HG03378 (cell line): ENCODE results near the gene ZNF217.
A peak's percentile ranks its signal among the peaks of the same experiment; 100 is the strongest.
"Not testable (repeated sequence)": the region's sequence is repeated elsewhere in the genome, so short reads cannot be mapped to it uniquely, and the experiment has no call there.

Experiments
- ATAC-seq: cut with Tn5 transposase; IDR thresholded peaks from one replicate; pipeline ENCODE4 v1.9.1; 2021; ENCODE audit warnings: mild to moderate bottlenecking, moderate library complexity; ENCODE audit not compliant: unreplicated experiment

Gene ZNF217

DNA sequence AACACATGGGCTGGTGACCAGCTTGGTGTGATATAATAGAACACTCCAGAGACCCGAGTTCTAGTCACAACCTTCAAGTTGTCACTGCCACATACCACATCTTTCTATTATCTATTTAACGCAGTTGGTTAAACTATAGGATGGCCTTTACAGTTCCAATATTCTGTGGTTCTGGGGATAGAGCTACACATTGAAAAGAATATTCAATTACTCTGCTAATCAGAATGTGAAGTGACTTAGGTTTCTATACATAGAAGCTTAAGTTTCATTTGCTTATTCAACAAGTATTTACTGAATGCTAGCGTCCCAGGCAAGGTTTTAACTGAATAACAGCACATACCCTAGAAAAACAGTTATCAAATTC is 9.1 kb downstream of the ZNF217 start:
- not testable (repeated sequence) for ATAC-seq

DNA sequence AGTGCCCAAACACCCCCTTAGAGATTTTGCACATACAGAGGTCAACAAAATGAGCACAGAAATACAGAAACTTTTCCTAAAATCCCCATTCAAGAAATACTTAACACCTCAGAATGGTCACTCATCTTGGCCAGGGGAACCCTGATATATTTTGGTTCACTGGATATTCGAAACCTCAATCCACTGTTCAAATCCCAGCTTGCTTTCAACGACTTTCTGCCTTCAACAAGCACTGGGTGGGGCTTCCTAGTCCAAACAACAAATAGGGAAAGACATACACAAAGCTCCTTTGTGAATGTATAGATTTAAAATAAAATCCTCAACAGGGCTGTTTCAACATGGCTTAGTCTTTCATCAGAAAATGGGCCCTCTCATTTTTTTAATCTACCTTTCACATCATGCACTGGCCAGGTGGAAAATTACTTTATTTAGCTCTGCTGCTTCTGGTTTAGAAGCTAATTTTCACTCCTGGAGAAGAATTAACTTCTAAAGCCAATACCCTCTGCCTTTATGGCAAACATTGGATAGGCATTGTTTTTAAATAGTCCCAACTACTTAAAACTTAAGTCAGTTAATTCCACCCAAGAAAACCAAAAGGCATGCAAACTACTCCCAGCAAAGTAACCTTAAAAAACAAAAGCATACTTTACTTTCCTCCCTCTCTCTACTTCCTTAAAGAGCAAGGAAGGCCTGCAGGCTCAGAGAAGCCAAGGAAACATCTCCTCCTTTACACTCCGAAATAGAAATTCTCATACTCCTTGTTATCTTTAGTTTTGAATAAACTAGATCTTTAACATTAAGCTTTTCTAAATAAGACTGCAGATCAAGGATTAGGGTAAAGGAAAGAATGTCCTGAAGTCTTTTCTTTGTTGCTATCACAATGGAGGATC is 9.7 kb downstream of the ZNF217 start:
- not testable (repeated sequence) for ATAC-seq

DNA sequence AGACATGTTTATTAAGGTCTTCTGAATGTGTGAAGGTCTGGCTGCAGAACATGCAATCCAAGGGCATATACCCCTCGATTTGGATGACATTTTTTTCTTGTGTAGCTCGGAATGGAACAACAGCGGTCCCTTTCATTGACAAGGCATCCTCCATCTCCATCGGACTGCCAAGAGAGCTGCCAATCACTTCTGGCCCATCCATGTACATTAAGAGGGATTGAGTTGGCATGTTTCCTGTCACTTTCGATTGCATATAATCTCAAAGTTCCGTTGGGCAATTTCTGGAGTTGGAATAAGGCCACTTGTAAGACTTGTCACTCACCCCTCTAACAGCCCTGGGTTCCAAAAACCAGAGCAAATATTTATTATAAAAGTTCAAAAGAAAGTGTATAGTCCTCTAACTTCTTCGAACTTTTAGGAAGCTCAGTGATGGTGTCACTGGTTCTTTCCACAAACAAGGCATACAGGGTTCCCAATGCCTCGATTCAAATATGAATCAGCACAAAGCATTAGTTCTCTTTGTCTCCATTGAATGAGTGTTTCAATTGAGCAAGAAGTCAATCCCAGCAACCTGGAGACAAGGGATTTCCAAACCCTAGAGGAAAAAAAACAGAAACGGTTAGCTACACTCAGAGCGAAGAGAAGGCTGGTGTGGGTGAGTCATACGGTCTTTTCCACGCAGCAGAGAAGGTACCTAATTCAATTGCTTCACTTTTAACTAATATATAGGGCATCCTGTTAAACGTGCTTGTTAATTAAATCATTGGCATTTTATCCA is 10.9 kb downstream of the ZNF217 start:
- no peak for ATAC-seq

DNA sequence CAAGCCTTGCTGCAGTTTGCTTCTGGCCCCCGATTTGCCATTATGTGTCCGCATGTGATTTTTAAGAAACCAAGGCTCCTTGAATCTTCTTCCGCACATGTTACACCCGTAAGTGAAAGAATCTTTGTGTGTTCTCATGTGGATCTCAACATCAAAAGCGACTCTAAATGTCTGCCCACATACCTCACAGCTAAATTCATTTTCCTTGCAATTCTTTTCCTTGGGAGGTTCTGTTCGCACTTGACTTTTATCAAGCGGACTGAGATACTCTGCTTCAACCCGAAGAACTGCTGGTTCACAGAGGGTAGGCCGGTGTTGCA is 11.4 kb downstream of the ZNF217 start:
- ATAC-seq: no peak

DNA sequence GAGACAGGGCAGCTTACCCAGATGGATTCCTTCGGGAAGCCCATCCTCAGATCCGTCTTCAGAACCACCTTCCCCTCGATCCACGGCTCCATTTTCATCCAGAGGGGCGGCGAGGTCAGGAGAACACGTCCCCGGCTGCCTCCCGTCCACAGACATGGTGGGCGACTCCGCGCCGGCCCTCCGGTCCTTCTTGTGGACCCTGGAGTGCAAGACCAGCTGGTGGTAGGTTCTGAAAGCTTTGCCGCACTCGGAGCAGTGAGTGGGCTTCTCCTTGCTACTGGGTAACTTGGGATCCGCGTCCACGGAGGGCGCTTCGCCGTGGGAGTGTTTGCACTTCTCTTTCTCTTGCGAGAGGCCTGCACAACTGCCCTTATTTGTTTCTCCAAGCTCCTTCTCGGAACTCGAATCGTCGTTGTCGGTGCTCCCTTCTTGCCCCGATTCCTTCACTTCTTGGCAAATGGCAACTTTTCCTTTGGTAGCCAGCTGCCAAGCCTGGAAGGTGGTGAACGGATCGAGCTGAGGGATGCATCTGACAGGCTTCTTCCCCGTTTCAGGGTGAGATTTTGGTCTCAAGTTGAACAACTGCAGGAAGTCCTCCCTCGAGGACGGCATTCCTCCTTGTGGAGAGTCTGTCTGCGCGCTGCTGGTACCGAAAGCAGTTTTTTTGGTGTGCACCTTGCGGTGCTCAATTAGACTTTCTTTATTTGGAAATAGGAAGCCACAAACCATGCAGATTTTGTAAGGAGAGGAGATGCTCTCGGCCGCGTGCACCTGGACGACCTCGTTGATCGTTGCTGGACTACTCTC is 12.0 kb downstream of the ZNF217 start:
- no peak for ATAC-seq

DNA sequence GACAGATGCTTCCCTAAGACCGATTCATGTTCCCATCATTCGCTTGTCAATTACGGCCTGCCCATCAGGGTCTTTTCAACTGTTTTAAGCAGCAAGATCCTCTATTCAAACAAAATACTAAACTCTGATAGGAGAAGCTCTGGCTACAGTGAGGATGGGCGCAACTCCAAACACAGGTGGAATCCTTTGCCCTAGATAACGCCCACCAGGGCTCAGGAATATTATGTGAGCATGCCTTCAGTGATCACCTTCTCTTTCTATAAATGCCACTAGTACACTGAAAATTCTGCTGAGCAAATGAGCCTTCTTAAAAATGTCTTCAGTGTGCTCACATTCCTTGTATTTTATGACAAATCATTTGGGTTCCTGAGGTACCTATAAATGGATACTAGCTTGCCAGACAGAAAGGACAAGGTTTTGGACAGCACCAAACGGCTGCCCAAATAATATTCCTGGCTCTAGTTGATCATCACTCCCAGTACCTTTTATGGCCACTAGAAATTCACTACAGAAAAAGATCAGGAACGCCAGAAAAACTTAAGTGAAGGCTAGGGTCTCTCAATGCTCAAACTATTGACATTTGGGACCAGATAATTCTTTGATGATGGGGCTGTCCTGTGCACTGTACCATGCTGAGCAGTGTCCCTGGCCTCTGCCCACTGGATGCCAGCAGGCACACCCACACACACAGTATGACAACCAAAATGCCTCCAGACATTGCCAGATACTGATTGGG is 13.1 kb downstream of the ZNF217 start:
- ATAC-seq: no peak

DNA sequence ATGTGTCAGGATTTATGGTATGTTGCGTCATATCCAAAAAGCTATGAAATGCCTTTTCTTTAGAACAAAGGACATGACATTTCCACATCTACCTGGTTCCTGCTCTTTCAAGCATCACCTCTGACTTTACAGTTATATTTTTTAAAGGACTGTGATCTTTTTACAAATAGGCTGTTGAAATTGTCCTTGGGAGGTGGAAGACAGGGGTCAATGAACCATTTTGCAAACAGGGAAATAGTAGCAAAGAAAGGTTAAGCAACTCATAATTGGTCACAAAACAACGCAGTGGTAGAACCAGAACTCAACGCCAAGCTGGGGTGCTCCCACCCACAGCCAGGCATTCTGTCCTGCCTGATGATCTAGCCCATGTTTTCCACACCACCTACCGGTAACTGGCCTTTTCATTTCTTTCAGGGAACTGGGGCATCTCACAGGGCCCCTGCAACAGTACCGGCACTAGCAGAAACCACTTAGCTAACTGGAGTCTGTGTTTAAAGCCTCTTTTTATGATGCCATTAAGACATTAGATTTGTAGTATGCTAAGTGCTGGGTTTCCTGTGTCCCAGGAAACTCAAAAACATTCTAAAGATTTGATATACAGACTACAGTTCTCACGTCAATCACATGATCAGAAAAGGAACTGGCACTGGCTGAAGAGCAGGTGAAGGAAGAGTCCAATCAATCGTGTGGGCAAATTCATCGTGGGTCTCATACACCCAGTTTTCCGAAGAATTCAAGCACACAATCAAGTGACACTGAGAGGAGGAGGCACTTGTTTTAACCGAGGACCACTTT is 13.9 kb downstream of the ZNF217 start:
- no peak for ATAC-seq

DNA sequence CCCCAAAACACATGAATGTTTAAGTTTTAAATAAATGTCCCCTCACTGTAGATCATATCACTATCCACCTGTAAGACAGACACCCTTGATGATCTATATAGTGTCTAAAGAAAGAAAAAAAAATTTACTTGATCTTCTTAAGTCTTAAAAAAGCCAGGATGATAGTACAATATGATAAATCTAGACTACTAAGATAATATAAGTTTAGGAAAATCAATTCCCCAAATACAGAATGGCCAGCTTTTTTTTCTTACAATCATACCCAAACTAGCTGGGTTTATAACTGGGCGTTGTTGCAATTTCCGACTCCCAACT is 14.4 kb downstream of the ZNF217 start:
- no peak for ATAC-seq

DNA sequence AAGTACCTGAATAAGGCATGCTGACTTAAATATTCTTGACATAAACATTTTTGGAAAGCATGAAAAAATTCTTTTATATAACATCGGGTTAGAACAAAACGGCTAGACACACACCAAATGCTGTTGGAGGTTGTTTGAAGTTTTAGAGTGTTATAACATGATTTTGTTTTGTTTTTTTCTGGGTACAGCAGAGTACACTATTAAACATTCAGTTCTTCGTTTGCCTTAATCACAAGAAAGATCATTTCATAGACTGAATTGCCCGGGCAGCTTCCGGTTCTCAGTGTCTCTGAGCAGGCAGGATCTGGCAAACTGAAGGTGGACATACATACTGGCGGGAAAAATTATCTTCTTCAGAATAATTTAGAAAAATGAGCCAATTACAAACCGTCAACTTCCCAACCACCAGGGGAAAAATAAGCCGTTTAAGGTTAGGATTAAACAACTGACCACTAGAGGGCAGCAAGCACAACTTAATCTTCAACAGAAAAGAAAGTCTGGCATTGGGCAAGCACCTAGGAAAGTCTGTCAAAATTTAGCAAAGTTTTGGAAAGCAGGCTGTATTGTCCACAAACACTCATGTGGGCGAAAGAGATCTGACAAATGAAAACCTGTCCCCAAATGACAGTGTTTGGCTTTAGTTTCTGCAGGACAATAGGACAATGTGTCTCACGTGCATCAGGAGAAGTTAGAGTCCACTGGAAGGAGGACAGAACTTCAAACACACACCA is 15.0 kb downstream of the ZNF217 start:
- peak; percentile 42 for ATAC-seq

DNA sequence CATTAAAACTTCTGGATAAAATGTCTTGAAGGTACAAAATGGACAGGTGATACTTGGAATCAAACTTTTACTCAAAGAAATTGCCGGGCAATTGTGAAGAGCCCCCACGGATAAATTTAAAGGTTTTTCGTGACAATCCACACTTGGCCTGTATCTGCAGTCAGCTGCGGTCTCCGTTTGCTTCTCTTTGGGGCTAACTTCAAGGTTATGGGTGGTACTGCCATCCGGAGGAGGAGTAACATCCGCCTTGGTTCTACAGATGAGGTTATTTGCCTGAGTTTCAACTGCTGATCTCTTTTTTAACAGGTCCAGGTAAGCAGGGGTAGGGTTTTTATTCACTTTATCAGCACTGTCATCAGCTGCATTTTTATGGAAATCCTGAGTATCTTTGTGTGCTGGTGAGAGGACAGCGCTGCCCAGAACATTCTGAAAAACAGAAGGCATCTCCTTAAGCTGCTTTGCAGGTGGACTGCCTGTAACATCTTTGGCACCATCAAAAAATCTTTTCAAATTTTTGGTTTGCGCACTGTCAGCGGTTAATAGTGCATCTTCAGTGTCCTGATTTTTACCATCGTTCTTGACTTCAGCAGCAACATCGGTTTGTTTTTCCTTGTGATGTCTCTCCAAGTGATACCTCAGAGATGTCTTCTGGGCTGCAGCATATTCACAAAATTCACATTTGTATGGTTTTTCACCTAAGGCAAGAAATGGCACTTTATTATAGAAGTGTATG is 16.9 kb downstream of the ZNF217 start:
- no peak for ATAC-seq

DNA sequence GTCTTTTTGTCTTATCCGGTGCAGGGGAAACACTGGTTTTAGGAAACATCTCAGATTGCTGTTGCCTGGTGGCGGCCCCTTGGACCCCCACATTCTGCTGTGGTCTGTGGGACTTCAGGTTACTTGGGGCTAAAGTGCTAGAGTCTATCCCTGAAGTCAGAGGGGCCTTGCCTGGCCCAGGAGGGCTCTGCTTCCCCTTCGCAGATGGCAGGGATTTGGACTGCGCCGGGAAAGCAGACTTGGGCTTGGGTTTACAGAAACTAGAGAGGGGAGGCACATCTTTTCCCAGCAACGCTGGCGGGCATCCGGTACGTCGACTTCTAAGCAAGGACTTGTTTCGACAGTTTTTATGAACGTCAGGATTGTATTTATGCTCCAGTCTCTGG is 17.5 kb downstream of the ZNF217 start:
- no peak for ATAC-seq

DNA sequence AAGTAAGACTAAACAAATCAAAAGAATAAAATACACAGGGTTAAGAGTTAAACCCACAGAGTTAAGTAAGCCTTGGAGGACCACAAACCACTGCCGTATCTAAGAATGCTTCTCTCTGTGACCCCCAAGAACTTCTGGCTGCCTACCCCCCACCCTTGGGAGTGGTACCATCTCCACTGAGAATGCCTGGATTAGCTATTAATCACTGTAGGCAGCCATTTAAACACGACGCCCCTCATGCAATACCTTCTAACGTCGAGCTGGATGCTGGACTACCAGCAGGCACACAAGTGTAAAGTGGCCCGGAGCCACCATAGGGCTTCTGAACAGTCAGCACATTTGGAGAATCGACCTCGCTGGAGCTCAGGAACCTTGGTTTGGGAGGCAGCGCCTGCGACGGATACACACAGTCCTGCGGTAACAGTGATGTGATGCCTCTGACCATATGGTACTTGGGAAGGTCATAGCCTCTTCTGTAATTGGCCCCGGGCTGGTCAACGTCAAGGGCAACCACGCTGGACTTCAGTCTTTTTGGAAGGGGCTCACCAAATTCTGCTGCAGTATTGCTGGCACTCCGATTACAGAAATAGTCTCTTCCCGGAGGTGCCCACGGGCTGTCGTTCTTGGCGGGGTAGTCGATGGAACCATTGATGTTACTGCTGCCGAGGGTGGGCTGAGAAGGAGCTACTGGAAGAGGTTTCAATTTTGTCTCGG is 18.0 kb downstream of the ZNF217 start:
- ATAC-seq: no peak

DNA sequence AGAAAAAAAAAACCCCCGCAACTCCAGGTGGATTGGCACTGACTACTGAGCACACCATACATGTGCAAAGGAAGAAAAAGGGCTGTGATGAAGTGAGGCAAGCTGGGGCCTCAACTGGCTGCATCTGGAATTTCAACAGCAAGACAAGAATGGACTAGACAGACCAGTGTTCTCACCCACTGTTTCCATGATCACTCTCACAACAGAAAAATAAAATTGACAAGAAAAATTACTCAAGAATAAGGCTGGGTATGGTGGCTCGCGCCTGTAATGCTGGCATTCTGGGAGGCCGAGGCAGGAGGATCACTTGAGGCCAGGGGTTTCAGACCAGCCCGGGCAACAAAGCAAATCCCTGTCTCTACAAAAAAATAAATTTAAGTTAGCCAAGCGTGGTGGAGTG is 18.8 kb downstream of the ZNF217 start:
- no peak for ATAC-seq

DNA sequence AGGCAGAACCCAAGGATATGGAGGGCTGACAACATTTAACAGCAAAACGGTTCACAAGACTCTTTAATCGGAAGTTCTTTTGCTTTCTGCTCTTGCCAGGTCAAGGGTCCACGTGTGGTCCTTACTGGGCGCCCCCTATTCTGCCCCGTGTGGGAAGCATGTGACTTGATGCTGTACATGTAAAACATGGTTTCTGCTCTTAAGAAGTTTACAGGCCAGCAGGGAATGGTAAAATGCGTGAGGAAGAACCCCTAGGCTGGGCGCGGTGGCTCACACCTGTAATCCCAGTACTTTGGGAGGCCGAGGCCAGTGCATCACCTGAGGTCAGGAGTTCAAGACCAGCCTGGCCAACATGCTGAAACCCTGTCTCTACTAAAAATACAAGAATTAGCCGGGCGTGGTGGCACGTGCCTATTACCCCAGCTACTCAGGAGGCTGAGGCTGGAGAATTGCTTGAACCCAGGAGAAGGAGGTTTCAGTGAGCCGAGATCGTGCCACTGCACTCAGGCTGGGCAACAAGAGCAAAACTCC is 19.3 kb downstream of the ZNF217 start:
- ATAC-seq: no peak

DNA sequence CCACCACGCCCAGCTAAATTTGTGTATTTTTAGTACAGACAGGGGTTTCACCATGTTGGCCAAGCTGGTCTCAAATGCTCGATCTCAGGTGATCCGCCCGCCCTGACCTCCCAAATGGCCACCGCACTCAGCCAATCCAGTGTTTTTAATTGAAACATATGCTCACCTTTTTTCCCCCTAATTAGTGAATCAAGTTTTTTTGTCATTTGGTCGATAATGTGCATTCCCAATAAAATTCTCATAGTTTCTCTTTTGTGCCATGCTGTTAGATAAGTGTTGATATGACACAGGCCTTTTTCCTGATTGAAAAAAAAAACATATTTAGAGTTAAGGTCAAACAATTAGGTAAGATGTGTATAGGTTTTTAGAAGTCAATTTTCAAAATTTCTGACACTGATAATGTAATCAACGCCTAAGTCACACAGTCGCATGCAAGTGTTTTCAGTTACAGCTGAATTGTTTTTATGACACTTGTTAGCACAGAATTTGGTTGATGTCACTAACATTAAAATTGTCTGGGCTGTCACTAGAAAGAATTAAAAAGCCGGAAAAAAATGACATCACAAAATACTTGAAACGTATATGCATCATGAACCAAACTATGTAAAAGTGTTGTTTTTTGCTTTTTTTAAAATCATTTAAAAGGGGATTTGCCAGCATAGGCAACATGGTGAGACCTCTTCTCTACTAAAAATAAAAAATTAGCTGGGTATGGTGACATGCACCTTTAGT is 21.9 kb downstream of the ZNF217 start:
- ATAC-seq: no peak

DNA sequence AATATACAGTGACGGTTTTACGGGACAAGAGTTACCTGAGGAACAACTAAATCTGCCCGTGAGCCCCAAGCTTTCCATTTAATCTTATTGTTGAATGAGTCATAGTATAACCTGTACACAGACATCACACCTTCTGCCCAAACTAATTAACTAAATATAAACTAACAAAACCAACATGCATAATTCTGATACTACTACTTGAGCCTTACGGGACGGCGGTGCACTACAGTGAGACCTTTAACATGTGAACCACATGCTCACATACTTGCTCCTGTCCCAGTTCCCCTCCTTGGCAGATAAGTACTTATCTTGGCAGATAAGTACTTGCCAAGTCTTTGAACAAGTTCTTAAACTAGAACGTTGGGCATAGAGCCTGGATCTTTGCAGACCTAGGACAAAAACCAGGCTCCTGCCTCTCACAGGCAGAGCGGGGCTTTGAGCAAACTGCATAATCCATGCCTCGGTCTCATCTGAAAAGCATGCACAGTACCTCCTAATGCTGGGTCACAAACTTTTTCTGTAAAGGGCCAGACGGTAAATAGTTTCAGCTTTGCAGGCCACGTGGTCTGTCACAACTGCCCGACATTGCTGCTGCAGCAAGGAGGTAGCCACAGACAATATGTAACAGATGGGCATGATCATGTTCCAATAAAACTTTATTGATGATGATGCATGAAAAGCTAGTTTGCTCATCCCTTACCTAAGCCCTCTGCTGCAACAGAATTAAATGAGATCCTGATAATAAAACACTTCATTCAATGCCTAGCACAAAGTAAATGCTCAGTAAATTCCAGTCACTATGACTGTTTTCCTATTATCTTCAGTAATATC is 23.0 kb downstream of the ZNF217 start:
- ATAC-seq: no peak
